A549 treated with CpdA at 1 μM for 4 hours (cell line): ENCODE data around the gene NBPF6. TPM values are rescaled to one million over a fixed set of nuclear protein-coding genes. Genes with fewer than 3 reads are reported as not detected.

Experiments used
- total RNA-seq: library from RNA; stranded (reverse); fragments of 200-300 nt; extraction: Qiagen RNA extraction; gene quantifications from 5 replicates; pipeline ENCODE4 v1.2.3, GENCODE V29; 2022; ENCODE audit warnings: low read depth

NBPF6 gene, protein sequence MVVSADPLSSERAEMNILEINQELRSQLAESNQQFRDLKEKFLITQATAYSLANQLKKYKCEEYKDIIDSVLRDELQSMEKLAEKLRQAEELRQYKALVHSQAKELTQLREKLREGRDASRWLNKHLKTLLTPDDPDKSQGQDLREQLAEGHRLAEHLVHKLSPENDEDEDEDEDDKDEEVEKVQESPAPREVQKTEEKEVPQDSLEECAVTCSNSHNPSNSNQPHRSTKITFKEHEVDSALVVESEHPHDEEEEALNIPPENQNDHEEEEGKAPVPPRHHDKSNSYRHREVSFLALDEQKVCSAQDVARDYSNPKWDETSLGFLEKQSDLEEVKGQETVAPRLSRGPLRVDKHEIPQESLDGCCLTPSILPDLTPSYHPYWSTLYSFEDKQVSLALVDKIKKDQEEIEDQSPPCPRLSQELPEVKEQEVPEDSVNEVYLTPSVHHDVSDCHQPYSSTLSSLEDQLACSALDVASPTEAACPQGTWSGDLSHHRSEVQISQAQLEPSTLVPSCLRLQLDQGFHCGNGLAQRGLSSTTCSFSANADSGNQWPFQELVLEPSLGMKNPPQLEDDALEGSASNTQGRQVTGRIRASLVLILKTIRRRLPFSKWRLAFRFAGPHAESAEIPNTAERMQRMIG
- total RNA-seq, result not detected in 5 replicates

DNA sequence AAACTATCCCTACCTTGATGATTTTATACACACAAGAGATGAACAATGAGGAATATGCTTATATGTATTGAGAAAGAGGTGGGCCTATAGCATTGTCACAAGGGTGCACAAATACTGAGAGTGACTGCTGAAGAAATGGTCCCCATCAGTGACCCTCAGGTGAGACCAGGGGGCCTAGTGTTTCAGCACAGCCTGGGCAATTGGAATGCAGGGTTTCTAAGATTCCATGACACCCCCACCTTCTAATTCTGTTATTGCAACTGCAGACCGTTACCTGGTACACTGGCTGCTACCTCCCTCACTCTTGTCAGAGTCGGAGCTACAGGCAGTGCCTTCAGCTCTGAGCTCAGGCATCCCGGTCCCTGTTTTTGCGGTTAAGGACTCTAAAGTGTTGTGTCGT, at the start of gene NBPF6:
Gene NBPF6 (plus strand): TSS at position 301 of the 400 bp plus-strand sequence. CDS start 259 bp downstream, outside the sequence.

Other genes with a start within 250 kb of the NBPF6 start
- gene SLC25A24, start 250.0 kb upstream of the NBPF6 start, total RNA-seq, result 24.9 to 33.0 TPM (median 25.6 TPM) in 5 replicates
- 0.13 to 0.24 TPM (median 0.18 TPM) in 5 replicates for gene NBPF4, start 206.3 kb upstream of the NBPF6 start, total RNA-seq
- 4.6 to 8.4 TPM (median 6.4 TPM) in 5 replicates for gene EEIG2, start 109.8 kb downstream of the NBPF6 start, total RNA-seq
- 4.0 to 6.0 TPM (median 4.8 TPM) in 5 replicates for gene HENMT1, start 210.8 kb downstream of the NBPF6 start, total RNA-seq
- 22.3 to 28.7 TPM (median 23.3 TPM) in 5 replicates for gene PRPF38B, start 242.0 kb downstream of the NBPF6 start, total RNA-seq